Common myeloid progenitor, CD34-positive (primary cell): ENCODE data around the gene GRIK2.

Experiments
- CTCF ChIA-PET: fragments of 350-600 bp; sonication (Branson Sonifier 250); formaldehyde crosslinking; loops from one replicate; lab custom pipeline; 2021; ENCODE audit warnings: antibody characterized with exemption; lab: Charles Lee
- POLR2A ChIA-PET: fragments of 350-600 bp; sonication (Branson Sonifier 250); formaldehyde crosslinking; loops from one replicate; lab custom pipeline; 2021; ENCODE audit warnings: antibody characterized with exemption; lab: Charles Lee
- DNase-seq, 3 donors: peaks; one replicate each; pipeline versions ENCODE4 v3.0.0 to v3.0.0-alpha.2; 2013
- H3K27ac ChIP-seq, 2 experiments: 1 replicate in 1 of 2; 2 replicates in 1 of 2; pipeline ENCODE4 v1.7.0; 2013; ENCODE audit warnings: inconsistent platforms in 2 of 2, low read length in 2 of 2, mild to moderate bottlenecking in 2 of 2, low read depth in 1 of 2, moderate library complexity in 1 of 2; ENCODE audit not compliant: severe bottlenecking in 2 of 2, insufficient read depth in 1 of 2, poor library complexity in 1 of 2
- H3K27me3 ChIP-seq, 5 experiments: replicated peaks in 2 of 5; 1 replicate in 3 of 5; 2 replicates in 2 of 5; pipeline versions ENCODE4 v1.6.1 to v1.7.0; 2013; ENCODE audit warnings: low read length in 4 of 5, mild to moderate bottlenecking in 2 of 5, moderate library complexity in 2 of 5, inconsistent platforms in 1 of 5; ENCODE audit not compliant: insufficient read depth in 5 of 5, control insufficient read depth in 4 of 5
- H3K36me3 ChIP-seq, 4 experiments: 1 replicate in 2 of 4; 2 replicates in 2 of 4; pipeline versions ENCODE4 v1.6.1 to v1.7.0; 2013; ENCODE audit warnings: low read length in 3 of 4, control low read depth in 1 of 4, mild to moderate bottlenecking in 1 of 4; ENCODE audit not compliant: control insufficient read depth in 4 of 4, insufficient read depth in 4 of 4
- H3K4me1 ChIP-seq, 4 experiments: 1 replicate in 3 of 4; 2 replicates in 1 of 4; pipeline versions ENCODE4 v1.6.1 to v1.7.1; 2013; ENCODE audit warnings: low read length in 3 of 4, mild to moderate bottlenecking in 3 of 4, control low read depth in 1 of 4, inconsistent platforms in 1 of 4, moderate library complexity in 1 of 4; ENCODE audit not compliant: control insufficient read depth in 4 of 4, insufficient read depth in 4 of 4; ENCODE audit errors: control extremely low read depth in 1 of 4
- H3K4me3 ChIP-seq, 7 experiments: 1 replicate in 4 of 7; 2 replicates in 3 of 7; pipeline versions ENCODE4 v1.5.1 to v1.7.0; 2013; ENCODE audit warnings: mild to moderate bottlenecking in 7 of 7, low read length in 6 of 7, moderate library complexity in 6 of 7, inconsistent platforms in 2 of 7, low read depth in 2 of 7, control low read depth in 1 of 7; ENCODE audit not compliant: insufficient read depth in 4 of 7, control insufficient read depth in 1 of 7; ENCODE audit errors: extremely low read depth in 1 of 7
- H3K9me3 ChIP-seq, 5 experiments: 1 replicate in 4 of 5; 2 replicates in 1 of 5; pipeline versions ENCODE4 v1.6.1 to v1.7.1; 2013; ENCODE audit warnings: low read length in 4 of 5, mild to moderate bottlenecking in 2 of 5, inconsistent platforms in 1 of 5, low read depth in 1 of 5, moderate library complexity in 1 of 5; ENCODE audit not compliant: control insufficient read depth in 4 of 5, insufficient read depth in 2 of 5; ENCODE audit errors: control extremely low read depth in 1 of 5
- WGBS: methylation state at CpG from one replicate; pipeline ENCODE4 v1.1.5; 2013; ENCODE audit not compliant: insufficient coverage; 5-methylcytosine and 5-hydroxymethylcytosine counted together

GRIK2 gene

DNA sequence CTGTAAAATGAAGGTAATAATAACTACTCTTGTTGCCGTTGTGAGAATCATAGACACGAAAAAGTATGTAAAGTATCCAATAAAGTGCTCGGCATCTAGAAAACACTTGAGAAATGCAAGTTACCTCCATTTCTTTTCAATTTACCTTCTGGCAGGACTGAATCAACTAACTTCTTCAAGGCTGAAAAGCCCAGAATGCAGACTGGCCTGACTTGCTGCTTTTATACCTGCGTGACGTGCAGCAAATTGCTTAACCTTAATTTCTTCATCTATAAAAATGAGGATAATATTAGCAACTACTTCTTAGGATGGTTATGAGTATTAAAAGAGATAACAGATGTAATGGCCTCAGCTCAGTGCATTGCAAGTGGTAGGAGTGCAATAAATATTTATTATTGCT, 39.6 kb downstream of the GRIK2 start:
- ChIA-PET POLR2A (no interaction called here), CTCF (no interaction called here)
- Histone ChIP-seq H3K27me3 (no peaks in the 10 kb centered on the region), H3K4me3 (no peak overlapping the region), H3K4me1 (no peaks in the 10 kb centered on the region), H3K27ac (no peak overlapping the region), H3K36me3 (no peaks in the 10 kb centered on the region), H3K9me3 (no peaks in the 10 kb centered on the region)
- WGBS = 100% methylated on average over 1 of the region's 5 CpGs
- no peak for DNase-seq

DNA sequence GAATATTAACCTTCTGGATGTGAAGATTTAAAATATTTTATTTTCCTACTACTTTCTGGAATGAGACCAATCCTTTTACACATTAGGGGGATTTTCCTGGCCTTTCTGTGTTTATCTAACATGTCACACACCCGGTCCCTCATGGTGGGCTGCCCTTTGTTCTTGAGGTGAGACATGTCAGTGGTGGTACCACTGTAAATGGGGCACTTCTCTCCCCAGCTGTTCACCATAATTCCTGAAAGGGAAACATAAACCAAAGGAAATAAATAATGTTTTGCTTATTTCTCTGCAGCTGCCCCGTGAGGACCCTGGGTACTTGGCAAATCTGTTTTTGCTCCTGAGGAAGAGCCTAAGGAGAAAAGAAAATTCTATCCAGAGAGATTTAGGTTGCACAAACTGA, 41.1 kb downstream of the GRIK2 start:
- CTCF ChIA-PET = no interaction called here
- no peak for DNase-seq
- Histone ChIP-seq H3K27me3 (no peaks in the 10 kb centered on the region), H3K4me1 (no peaks in the 10 kb centered on the region), H3K9me3 (no peaks in the 10 kb centered on the region), H3K36me3 (no peaks in the 10 kb centered on the region), H3K27ac (no peak overlapping the region), H3K4me3 (no peak overlapping the region)
- POLR2A ChIA-PET = no interaction called here
- 73% methylated on average over 1 of the region's 2 CpGs for whole genome bisulfite sequencing

DNA sequence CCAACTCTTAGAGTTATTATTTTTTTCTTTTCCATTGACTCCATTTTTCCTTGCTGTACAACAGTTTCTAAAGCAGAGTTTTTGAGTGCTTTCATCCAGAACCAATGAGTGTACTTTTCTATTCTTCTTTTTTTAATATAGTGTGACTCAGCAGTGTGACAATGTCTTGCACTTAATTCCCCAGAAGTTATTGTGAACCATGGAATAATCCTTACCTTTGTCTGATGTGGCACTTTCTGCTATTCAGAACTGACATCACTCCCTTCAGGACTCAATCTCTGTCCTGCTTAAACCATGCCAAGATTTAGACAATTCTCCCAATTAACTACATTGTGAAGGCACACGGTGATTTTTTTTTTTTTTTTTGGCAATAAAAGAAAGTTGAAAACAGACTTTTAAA, 41.5 kb downstream of the GRIK2 start:
- H3K9me3 ChIP-seq = no peaks in the 10 kb centered on the region
- H3K4me1 ChIP-seq = no peaks in the 10 kb centered on the region
- no peaks in the 10 kb centered on the region for H3K27me3 ChIP-seq
- ChIA-PET CTCF (no interaction called here), POLR2A (no interaction called here)
- no peak overlapping the region for H3K4me3 ChIP-seq
- WGBS = no CpG with 5 or more reads among the region's 1 CpG
- no peak for DNase-seq
- no peaks in the 10 kb centered on the region for H3K36me3 ChIP-seq
- no peak overlapping the region for H3K27ac ChIP-seq

DNA sequence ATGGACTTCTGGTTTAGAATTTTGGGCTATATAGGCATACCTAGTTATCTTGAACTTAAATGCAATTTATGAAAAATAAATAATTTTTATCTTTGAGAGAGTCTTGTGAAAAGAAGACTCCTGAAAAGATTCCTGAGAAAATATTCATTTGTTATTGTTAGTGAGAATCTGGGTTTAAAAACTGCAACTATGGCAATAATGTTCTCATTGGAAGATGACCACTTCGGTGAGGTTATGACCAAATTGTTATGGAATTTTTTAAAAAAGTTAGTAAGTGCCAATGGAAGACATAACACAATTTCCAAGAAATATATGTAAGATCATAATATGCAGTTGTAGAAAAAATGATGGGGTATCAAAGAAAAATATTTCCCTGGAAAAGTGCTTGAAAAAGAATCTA, 46.3 kb downstream of the GRIK2 start:
- Histone ChIP-seq H3K9me3 (no peaks in the 10 kb centered on the region), H3K36me3 (no peaks in the 10 kb centered on the region), H3K4me1 (no peaks in the 10 kb centered on the region), H3K27ac (no peak overlapping the region), H3K27me3 (no peaks in the 10 kb centered on the region), H3K4me3 (no peak overlapping the region)
- ChIA-PET CTCF (no interaction called here), POLR2A (no interaction called here)
- no CpG with 5 or more reads among the region's 1 CpG for WGBS
- no peak for DNase-seq

DNA sequence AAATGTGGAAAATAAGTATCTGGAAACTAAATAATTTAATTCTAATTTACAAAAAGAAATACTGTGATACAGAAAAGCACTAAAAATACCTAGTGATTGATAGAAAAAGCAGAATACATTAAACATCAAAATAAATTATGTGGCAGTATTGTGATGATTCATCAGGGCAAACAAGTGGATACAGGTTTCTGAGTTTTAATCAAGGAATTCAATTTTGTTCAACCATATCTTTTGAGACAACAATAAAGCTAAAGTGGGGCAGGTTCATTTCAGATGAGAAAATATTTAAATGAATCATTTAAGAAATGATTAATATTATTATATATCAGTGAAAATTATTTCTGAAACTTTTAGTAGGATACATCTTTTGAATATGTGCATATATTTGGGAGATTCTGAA, 49.8 kb downstream of the GRIK2 start:
- no peaks in the 10 kb centered on the region for H3K36me3 ChIP-seq
- no peak for DNase-seq
- H3K9me3 ChIP-seq = no peaks in the 10 kb centered on the region
- H3K27me3 ChIP-seq = no peaks in the 10 kb centered on the region
- H3K4me1 ChIP-seq = no peaks in the 10 kb centered on the region
- ChIA-PET CTCF (no interaction called here), POLR2A (interaction anchor here (0.6 kb wide), 1 partner anchor 1245 kb away, joined by 3 read pairs; no protein-coding TSS in a partner anchor)
- no peak overlapping the region for H3K4me3 ChIP-seq
- no peak overlapping the region for H3K27ac ChIP-seq

DNA sequence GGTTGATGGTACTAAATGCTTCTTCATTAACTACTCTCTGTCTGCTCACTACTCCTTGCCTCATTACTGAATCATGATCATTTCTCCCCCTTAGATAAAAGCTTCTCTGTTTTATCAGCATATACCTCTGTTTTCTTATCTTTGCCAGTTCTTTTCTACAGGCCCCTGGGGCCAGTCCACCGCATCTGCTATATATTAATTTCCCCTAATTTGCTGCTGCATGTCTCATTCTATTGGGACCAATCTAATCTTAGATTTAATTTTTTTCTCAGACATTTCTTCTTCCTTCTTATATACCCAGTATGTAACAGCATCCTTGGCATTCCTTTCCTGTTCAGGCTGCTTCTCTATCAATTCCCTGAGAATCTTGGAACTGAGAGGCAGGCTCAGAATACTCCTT, 51.2 kb downstream of the GRIK2 start:
- DNase-seq = no peak
- H3K4me3 ChIP-seq = no peak overlapping the region
- no peaks in the 10 kb centered on the region for H3K9me3 ChIP-seq
- no peaks in the 10 kb centered on the region for H3K36me3 ChIP-seq
- 91% methylated on average over 1 of the region's 1 CpG for WGBS
- ChIA-PET CTCF (no interaction called here), POLR2A (no interaction called here)
- H3K27ac ChIP-seq = no peak overlapping the region
- H3K4me1 ChIP-seq = no peaks in the 10 kb centered on the region
- no peaks in the 10 kb centered on the region for H3K27me3 ChIP-seq

DNA sequence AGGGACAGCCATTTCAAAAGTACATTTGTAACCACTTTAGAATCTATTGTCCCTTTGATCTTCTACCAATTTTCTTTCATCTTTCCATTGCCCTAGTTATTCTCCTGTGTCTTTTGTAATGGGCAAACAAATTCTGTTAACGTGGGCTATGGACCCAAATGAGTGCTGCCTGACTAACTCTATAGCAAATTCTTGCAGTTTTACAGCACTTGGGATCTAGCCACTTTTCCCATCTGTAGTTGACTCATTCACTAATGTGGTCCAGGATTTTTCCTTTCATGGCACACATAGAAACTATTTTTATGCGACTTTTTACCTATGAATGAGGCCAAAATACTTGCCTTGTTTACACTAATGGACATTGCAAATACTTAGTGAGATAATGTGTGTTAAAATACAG, 52.0 kb downstream of the GRIK2 start:
- Histone ChIP-seq H3K36me3 (no peaks in the 10 kb centered on the region), H3K27ac (no peak overlapping the region), H3K4me1 (no peaks in the 10 kb centered on the region), H3K9me3 (no peaks in the 10 kb centered on the region), H3K4me3 (no peak overlapping the region), H3K27me3 (no peaks in the 10 kb centered on the region)
- CTCF ChIA-PET = no interaction called here
- 75% methylated on average over 1 of the region's 2 CpGs for WGBS
- POLR2A ChIA-PET = no interaction called here
- no peak for DNase-seq
